Bronchial epithelial cell (primary cell): Measurements from ENCODE around the gene GREM2. TPM values are rescaled to one million over a fixed set of nuclear protein-coding genes. Genes with fewer than 3 reads are reported as not detected.

ENCODE experiments used
- DNase-seq: peaks from one replicate; pipeline ENCODE4 v3.0.0-alpha.2; 2010; ENCODE audit warnings: low read depth
- FAIRE-seq: peaks from 2 replicates; lab custom pipeline; 2011; peaks lifted over from hg19 to GRCh38; lab: Jason Lieb, UNC
- H3K27me3 ChIP-seq: 2 replicates; pipeline ENCODE4 v1.5.1; 2011; ENCODE audit warnings: low read length; ENCODE audit not compliant: control insufficient read depth, insufficient read depth
- H3K36me3 ChIP-seq: 2 replicates; pipeline ENCODE4 v1.5.1; 2011; ENCODE audit warnings: low read length; ENCODE audit not compliant: control insufficient read depth, insufficient read depth
- H3K4me3 ChIP-seq: 2 replicates; pipeline ENCODE4 v1.5.1; 2011; ENCODE audit warnings: mild to moderate bottlenecking, low read depth, low read length, control low read depth
- total RNA-seq: library from RNA; depleted of rRNA; stranded (reverse); fragments of >200 nt; gene quantifications from 2 replicates; pipeline ENCODE4 v1.2.1, GENCODE V29; 2014
- TF ChIP-seq, protein P1 (sequence below): IDR thresholded peaks from 2 replicates; pipeline ENCODE4 v1.5.1; 2011; ENCODE audit warnings: mild to moderate bottlenecking, moderate library complexity, low read length, control low read depth, inconsistent platforms; ENCODE audit not compliant: insufficient read depth, severe bottlenecking

GREM2 gene
- not detected in 2 replicates for total RNA-seq

DNA sequence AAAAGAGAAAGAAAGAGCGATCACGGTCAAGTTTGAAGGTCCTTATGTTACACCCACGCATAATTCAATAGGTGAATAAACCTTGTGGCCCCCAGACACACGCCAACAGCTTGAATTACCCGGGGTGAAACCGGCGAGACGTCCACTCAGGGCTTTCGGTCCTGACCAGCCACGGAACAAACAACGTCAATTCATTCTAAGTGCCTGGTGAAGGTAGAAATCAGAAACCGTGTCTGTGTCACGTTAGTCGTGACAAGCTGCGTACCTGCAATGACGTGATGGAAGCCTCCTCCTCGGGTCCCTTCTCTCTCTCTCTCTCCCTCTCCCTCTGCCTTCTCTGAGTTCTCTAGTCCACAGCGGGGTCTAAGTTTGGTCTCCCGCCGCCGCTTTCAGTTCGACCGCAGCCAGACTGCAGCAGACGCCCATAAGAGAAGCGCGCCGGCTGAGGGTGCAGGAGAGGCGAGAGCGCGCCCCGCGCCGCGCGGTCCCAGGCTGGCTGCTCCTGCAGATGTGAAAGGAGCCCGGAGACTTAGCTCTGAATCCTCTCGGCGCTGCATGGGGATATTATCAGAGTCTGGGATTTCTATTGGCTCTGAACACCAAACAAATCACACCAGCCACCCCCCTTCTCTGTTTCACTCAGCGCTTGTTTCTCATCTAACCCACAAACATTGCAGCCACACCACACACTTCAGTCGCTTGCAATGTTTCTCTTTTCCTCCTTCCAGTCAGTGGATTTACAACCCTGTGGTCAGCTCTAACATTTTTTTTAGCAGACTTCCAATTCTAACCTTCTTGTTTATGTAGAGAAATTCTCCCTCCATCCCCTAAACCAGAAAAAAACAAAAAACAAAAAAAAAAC, at the start of gene GREM2:
GREM2 (minus strand) TSS at position 537 of the 862 bp plus-strand sequence. CDS start 118,680 bp downstream, outside the sequence.
- DNase-seq (peak; percentile 12), FAIRE-seq (no peak)
- Histone ChIP-seq H3K27me3 (peaks cover 4% of the 10 kb centered on the region), H3K36me3 (no peaks in the 10 kb centered on the region), H3K4me3 (peak within 1 kb of the TSS; percentile 33)
- TF ChIP-seq, protein P1, sequence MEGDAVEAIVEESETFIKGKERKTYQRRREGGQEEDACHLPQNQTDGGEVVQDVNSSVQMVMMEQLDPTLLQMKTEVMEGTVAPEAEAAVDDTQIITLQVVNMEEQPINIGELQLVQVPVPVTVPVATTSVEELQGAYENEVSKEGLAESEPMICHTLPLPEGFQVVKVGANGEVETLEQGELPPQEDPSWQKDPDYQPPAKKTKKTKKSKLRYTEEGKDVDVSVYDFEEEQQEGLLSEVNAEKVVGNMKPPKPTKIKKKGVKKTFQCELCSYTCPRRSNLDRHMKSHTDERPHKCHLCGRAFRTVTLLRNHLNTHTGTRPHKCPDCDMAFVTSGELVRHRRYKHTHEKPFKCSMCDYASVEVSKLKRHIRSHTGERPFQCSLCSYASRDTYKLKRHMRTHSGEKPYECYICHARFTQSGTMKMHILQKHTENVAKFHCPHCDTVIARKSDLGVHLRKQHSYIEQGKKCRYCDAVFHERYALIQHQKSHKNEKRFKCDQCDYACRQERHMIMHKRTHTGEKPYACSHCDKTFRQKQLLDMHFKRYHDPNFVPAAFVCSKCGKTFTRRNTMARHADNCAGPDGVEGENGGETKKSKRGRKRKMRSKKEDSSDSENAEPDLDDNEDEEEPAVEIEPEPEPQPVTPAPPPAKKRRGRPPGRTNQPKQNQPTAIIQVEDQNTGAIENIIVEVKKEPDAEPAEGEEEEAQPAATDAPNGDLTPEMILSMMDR, result no peak

DNA sequence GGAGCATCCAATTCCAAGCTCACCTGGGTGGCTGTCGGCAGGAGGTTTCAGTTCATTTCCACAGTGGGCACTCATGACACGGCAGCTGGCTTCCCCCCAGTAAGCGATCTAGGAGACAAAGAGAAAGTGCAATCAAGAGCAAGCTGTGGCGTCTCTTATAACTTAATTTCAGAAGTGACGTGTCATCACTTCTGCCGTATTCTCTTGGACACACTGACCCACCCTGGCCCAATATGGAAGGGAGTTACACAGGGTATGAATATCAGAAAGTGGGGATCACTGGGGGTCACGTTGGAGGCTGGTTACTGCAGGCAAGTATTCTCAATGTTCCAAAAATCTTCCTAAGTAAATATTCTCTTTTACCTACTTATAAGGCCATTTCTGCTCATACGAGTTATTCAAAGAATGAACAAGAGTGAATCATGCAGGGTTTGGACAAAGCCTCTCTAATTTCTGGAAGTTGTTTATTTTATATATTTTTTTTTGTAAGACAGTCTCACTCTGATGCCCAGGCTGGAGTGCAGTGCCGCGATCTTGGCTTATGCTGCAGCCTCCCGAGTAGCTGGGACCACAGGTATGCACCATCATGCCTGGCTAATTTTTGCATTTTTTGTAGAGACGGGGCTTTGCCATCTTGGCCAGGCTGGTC, 46.5 kb upstream of the GREM2 start:
- H3K27me3 ChIP-seq, result no peaks in the 10 kb centered on the region
- TF ChIP-seq, protein P1, result no peak
- H3K4me3 ChIP-seq, result no peak overlapping the region
- no peaks in the 10 kb centered on the region for H3K36me3 ChIP-seq
- DNase-seq (no peak), FAIRE-seq (no peak)

DNA sequence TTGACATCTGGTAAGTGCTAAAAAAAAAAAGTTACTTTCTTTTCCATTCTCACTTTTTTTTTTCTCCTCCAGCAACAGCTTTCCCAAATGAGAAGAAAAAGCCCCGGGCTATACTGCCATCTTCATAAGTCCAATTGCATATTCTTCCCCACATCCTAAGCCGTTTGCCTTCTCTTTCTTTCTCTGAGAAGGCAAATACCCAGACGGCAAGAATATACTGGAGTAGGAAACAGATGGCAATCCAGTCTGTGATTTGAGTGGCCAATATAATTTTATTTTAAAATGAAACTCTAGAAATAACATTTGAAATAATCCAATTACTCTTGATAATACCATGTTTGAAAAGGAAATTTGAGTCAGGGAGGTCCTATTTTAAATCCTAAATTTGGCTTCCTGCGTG, 44.6 kb upstream of the GREM2 start:
- H3K27me3 ChIP-seq, result no peaks in the 10 kb centered on the region
- DNase-seq (no peak), FAIRE-seq (no peak)
- H3K4me3 ChIP-seq, result no peak overlapping the region
- TF ChIP-seq, protein P1, result no peak
- H3K36me3 ChIP-seq, result no peaks in the 10 kb centered on the region

DNA sequence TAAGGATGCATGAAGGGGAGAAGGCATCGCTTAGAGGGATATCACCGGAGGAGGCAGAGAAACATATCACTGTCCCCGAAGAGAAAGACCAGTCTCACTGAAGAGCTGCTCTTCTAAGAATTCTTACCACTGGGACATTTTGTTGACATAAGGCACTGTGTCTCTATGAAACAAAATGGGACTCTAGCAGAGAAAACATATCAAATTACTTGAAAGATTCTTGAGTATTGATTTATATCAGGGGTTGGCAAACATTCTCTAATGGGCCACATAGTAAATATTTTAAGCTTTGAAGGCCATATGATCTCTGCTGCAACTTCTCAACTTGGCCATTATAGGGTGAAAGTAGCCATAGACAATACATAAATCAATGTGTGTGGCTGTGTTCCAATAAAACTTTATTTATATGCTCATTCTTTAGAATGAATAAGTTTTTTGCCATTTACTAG, 41.0 kb upstream of the GREM2 start:
- no peaks in the 10 kb centered on the region for H3K27me3 ChIP-seq
- H3K4me3 ChIP-seq, result no peak overlapping the region
- no peaks in the 10 kb centered on the region for H3K36me3 ChIP-seq
- DNase-seq (no peak), FAIRE-seq (no peak)
- TF ChIP-seq, protein P1, result no peak

DNA sequence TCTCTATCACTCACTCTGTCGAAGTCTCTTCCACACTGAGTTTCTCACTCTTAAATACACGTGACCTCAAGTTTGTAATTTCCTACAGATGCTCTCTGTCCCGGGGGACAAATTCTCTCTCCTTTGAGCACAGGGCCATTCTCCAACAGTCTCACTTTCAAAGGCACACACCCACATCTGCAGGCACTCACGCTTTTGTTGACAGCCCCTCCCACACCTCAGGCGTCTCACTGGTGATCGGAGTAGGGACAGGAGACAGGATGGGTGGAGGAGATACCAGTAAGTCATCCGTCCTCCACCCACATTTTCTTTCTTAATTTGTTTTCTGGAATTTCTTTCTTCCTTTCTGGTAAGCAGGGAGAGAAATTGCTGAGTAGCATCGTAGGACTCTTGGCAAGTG, 40.6 kb upstream of the GREM2 start:
- Histone ChIP-seq H3K27me3 (no peaks in the 10 kb centered on the region), H3K4me3 (no peak overlapping the region), H3K36me3 (no peaks in the 10 kb centered on the region)
- no peak for DNase-seq
- no peak for FAIRE-seq
- TF ChIP-seq, protein P1, result no peak
